Stimulated activated CD8-positive, alpha-beta memory T cell treated with anti-CD3 and anti-CD28 coated beads, Interleukin-12 subunit alpha, Interleukin-12 subunit beta, amount 100 ng/mL, for 4 hours (primary cell): ENCODE results near the gene GABRG3.

Experiments used
- DNase-seq: peaks from one replicate; pipeline ENCODE4 v3.0.0-alpha.2; 2020; ENCODE audit warnings: low read depth

GABRG3 gene

GRCh38 chr15:27509014-27509413, 538.0 kb downstream of the GABRG3 start:
- DNase-seq: no peak

GRCh38 chr15:27512281-27513001, 541.5 kb downstream of the GABRG3 start:
- DNase-seq: no peak

- DNase-seq: no peak
These were observed 543.5 kb downstream of the GABRG3 start for GRCh38 chr15:27514526-27514925.

- no peak for DNase-seq
These were observed 556.6 kb downstream of the GABRG3 start for GRCh38 chr15:27527490-27528067.

GRCh38 chr15:27529399-27529798, 558.4 kb downstream of the GABRG3 start:
- no peak for DNase-seq

GRCh38 chr15:27530994-27531393, 560.0 kb downstream of the GABRG3 start:
- no peak for DNase-seq

GRCh38 chr15:27532358-27532757, 561.4 kb downstream of the GABRG3 start:
- DNase-seq: no peak

GRCh38 chr15:27535445-27536129, 564.6 kb downstream of the GABRG3 start:
- DNase-seq: no peak

GRCh38 chr15:27538325-27538724, 567.3 kb downstream of the GABRG3 start:
- DNase-seq: no peak

- no peak for DNase-seq
These were observed 570.6 kb downstream of the GABRG3 start for GRCh38 chr15:27541581-27541980.

- no peak for DNase-seq
These were observed 574.7 kb downstream of the GABRG3 start for GRCh38 chr15:27545494-27546255.

- no peak for DNase-seq
These were observed 578.8 kb downstream of the GABRG3 start for GRCh38 chr15:27549746-27550145.

GRCh38 chr15:27550635-27551034, 579.7 kb downstream of the GABRG3 start:
- no peak for DNase-seq

GRCh38 chr15:27561816-27562215, 590.8 kb downstream of the GABRG3 start:
- DNase-seq: no peak

- no peak for DNase-seq
These were observed 592.9 kb downstream of the GABRG3 start for GRCh38 chr15:27563765-27564370.

GRCh38 chr15:27564656-27565055, 593.7 kb downstream of the GABRG3 start:
- DNase-seq: no peak

GRCh38 chr15:27570746-27571145, 599.8 kb downstream of the GABRG3 start:
- DNase-seq: no peak

- no peak for DNase-seq
These were observed 603.0 kb downstream of the GABRG3 start for GRCh38 chr15:27573805-27574485.

GRCh38 chr15:27574541-27575054, 603.6 kb downstream of the GABRG3 start:
- no peak for DNase-seq

GRCh38 chr15:27575521-27575920, 604.5 kb downstream of the GABRG3 start:
- DNase-seq: no peak

GRCh38 chr15:27576576-27576975, 605.6 kb downstream of the GABRG3 start:
- no peak for DNase-seq
